ENCODE measurements around the gene FBXO42.

GRCh38 chr1:16215882-16216753 is 136.2 kb downstream of the FBXO42 start:
- TF ChIP-seq CTCF (IDR thresholded peaks at IDR 0.05; ENCODE audit: extremely low read depth in 1 of 2, insufficient read depth in 1 of 2, low read depth in 1 of 2, low read length in 2 of 2), result no peak
- no peak for TF ChIP-seq EZH2 (IDR thresholded peaks at IDR 0.05; ENCODE audit: borderline replicate concordance, low read depth, low read length, severe bottlenecking)
- TF ChIP-seq POLR2AphosphoS5 (IDR thresholded peaks at IDR 0.05; ENCODE audit: insufficient read depth, low read depth, low read length), result no peak
- TF ChIP-seq POLR2A (IDR thresholded peaks at IDR 0.05; ENCODE audit: low read depth, low read length), result no peak
- TF ChIP-seq, protein P1, sequence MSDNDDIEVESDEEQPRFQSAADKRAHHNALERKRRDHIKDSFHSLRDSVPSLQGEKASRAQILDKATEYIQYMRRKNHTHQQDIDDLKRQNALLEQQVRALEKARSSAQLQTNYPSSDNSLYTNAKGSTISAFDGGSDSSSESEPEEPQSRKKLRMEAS (IDR thresholded peaks at IDR 0.05; ENCODE audit: insufficient read depth, insufficient read length), result no peak
- TF ChIP-seq MYC (IDR thresholded peaks at IDR 0.05; ENCODE audit: low read depth, low read length), result no peak
- no peak for TF ChIP-seq FOS (IDR thresholded peaks at IDR 0.05; ENCODE audit: borderline replicate concordance, insufficient read depth, low read length)
- TF ChIP-seq GATA2 (IDR thresholded peaks at IDR 0.05; ENCODE audit: insufficient read depth, insufficient read length, low read depth, low read length), result no peak
- TF ChIP-seq JUN (IDR thresholded peaks at IDR 0.05; ENCODE audit: borderline replicate concordance, insufficient read depth, insufficient read length, low read depth), result no peak

Data from endothelial cell of umbilical vein (primary cell).